ENCODE measurements around the gene TBC1D8. TPM values are rescaled to one million over a fixed set of nuclear protein-coding genes. Genes with fewer than 3 reads are reported as not detected.

Gene TBC1D8
- total RNA-seq, 1 donor from 2014 or later: 6.1 TPM

GRCh38 chr2:101140237-101140636, 10.9 kb downstream of the TBC1D8 start:
- no peak for FAIRE-seq

DNA sequence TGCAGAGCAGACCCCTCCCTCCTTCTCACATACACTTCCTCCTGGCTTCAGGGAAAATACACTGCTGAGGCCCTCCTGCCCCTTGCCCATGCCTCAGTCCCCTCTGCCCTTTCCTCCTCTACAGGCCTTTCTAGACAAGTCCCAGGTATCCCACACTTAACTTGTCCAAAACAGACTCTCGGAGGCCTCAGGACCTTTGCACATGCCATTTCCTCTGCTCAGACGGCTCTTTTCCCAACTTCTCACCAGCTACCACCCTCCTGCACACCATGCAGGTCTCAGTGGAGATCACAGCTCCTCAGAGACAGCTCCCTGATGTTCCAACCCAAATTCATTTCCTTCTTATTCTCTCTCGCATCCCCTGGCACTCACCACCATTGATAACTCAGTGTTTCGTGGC, 11.7 kb downstream of the TBC1D8 start:
- no peak for DNase-seq (ENCODE audit: low spot score in 2 of 2)
- no peak for FAIRE-seq

More at GRCh38 chr2:101140237-101140636, 10.9 kb downstream of the TBC1D8 start:
- DNase-seq (ENCODE audit: low spot score in 2 of 2): no peak

- no peak for FAIRE-seq
- no peak for DNase-seq (ENCODE audit: low spot score in 2 of 2)
Measured at GRCh38 chr2:101135412-101136296, 15.5 kb downstream of the TBC1D8 start.

GRCh38 chr2:101133492-101134100, 17.6 kb downstream of the TBC1D8 start:
- no peak for DNase-seq (ENCODE audit: low spot score in 2 of 2)
- FAIRE-seq: no peak

- FAIRE-seq: no peak
- DNase-seq (ENCODE audit: low spot score in 2 of 2): no peak
Measured at GRCh38 chr2:101132202-101132601, 19.0 kb downstream of the TBC1D8 start.

DNA sequence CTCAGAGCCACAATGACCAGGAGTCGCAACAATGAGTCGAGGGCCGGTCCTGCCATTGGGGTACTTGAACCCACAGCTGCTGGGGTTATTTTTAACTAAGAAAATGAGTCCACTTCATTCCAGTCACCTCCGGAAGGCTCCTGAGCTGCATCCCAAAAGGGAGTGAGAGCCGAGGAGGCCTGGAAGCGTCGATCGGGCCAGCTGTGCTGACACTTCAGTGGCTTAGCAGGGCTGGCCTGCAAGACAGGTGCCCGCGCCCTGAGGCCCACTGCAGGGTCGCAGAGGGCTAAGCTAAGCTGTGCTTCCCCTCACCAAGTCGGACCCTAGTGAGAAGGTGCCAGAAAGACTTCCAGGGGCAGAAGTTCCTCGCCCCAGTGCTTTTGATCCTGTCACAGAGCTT, 21.1 kb downstream of the TBC1D8 start:
- DNase-seq (ENCODE audit: low spot score in 2 of 2) (no peak), FAIRE-seq (no peak)

DNA sequence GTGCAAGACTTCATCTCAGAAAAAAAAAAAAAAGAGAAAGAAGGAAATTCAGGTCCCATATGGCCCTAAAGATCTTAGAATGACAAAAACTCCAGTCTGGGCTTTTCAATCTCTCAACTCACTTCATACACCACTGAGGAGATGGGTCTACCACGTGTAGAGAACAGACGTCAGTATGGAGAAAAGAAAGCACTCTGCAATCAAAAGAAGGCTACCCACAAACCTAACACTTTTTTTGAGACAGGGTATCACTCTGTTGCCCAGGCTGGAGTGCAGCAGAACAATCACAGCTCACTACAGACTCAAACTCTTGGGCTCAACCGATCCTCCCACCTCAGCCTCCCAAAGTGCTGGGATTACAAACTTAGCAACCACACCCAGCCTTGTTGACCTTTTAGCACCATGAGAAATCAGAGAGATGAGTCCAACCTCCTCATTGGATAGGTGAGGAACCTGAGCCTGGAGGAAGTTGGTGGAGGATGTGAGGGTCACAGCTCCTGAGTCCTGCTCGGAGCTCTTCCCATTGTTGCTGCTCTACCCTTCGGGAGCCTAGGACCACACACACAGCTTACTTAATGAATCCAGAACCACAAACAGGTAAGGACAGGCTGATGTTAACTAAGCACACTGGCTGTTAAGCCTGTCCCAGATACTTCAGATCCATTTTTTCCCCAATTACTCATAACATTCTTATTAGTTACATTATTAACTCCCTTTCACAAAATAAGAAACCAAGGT, 23.7 kb downstream of the TBC1D8 start:
- FAIRE-seq: no peak

DNA sequence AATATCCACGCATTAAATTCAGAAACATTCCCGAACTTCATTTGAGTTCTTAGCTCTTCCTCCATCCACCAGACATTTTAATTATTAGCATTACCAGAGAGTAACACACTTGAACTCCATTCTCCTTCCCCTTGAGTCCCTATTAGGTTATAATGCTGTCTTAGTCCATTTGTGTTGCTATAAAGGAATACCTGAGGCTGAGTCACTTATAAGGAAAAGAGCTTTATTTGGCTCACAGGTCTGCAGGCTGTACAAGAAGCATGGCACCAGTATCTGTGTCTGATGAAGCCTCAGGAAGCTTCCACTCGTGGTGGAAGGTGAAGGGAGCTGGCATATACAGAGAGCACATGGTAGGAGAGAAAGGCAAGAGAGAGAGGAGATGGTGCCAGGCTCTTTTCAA, 25.4 kb downstream of the TBC1D8 start:
- DNase-seq (ENCODE audit: low spot score in 2 of 2) (no peak), FAIRE-seq (no peak)

More for the DNA sequence above, 23.7 kb downstream of the TBC1D8 start:
- DNase-seq (ENCODE audit: low spot score in 2 of 2): no peak

DNA sequence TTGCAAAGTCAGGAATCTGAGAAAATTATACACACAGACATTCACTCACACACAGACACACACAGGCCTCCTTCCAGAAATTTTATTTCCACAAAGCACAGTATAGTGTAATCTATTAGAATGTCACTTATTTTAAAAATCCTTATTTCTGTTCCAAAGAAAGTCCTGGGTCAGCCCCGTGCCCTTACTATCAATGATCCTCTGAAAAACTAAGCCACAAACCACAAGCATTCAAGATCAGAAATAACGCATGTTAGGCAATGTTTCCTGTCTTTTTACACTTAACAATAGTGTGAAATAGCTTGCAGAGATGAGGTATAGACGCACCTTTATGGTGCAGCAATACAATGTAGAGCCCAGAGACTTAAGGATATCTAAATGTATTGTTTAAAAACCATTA, 25.8 kb downstream of the TBC1D8 start:
- FAIRE-seq (no peak), DNase-seq (ENCODE audit: low spot score in 2 of 2) (no peak)

DNA sequence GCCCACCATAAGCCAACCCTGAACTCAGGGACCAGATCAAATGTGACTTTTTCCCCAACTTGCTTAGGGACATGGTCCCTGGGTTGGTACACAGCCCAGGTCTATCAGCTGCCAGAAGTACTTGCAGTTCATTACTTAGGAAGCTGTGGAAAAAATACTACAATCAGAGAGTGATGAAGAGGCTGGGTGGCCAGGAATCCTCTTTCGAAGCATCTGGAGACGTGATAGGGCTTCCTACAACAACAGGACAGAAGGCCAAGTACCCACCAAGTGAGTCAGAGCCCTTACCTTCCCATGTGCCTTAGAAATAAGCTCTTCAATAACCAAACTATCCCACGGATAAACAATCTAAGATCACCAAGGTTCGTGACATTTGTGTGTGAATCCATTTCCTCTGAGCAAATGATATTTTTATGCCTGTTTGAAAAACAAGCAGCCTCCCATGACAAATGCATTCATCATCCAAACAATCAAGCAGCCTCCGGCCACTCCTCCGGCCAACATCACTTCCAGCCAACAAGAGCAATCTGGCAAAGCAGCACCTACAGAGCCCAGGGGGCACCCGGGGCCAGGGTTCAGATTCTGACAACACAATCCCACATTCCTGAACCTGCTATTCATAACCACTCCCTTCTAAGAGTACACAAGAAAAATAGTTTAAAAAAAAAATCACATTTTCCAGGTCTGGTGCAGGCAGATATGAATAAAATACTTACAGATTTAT, 26.4 kb downstream of the TBC1D8 start:
- peak in 1 of 2 donors; percentile 51 for DNase-seq (ENCODE audit: low spot score in 2 of 2)
- FAIRE-seq: no peak

GRCh38 chr2:101123795-101124471, 27.2 kb downstream of the TBC1D8 start:
- DNase-seq (ENCODE audit: low spot score in 2 of 2) (no peak), FAIRE-seq (no peak)

GRCh38 chr2:101121174-101121573, 30.0 kb downstream of the TBC1D8 start:
- DNase-seq (ENCODE audit: low spot score in 2 of 2) (no peak), FAIRE-seq (no peak)

- DNase-seq (ENCODE audit: low spot score in 2 of 2): no peak
- no peak for FAIRE-seq
Measured at GRCh38 chr2:101120124-101120996, 30.8 kb downstream of the TBC1D8 start.

- DNase-seq (ENCODE audit: low spot score in 2 of 2) (no peak), FAIRE-seq (no peak)
Measured at GRCh38 chr2:101119431-101119830, 31.8 kb downstream of the TBC1D8 start.

- FAIRE-seq: no peak
- no peak for DNase-seq (ENCODE audit: low spot score in 2 of 2)
Measured at GRCh38 chr2:101116841-101117552, 34.2 kb downstream of the TBC1D8 start.

GRCh38 chr2:101116348-101116747, 34.8 kb downstream of the TBC1D8 start:
- DNase-seq (ENCODE audit: low spot score in 2 of 2) (no peak), FAIRE-seq (no peak)

DNA sequence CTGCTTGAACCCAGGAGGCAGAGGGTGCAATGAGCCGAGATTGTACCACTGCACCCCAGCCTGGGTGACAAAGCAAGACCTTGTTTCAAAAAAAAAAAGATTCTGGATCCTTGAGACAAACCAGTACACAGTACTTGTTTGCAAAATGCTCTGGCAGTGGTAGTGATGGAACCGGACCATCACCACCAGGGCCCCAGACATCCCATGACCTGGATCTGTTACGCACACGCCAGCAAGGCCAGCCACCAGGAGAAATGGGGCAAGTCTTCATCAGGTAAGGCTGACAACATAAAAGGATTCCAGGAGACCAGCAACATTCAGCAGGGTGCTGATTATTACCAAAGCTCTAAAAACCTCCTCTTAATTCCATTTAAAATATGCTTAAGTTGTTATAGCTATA, 35.5 kb downstream of the TBC1D8 start:
- FAIRE-seq: no peak

DNA sequence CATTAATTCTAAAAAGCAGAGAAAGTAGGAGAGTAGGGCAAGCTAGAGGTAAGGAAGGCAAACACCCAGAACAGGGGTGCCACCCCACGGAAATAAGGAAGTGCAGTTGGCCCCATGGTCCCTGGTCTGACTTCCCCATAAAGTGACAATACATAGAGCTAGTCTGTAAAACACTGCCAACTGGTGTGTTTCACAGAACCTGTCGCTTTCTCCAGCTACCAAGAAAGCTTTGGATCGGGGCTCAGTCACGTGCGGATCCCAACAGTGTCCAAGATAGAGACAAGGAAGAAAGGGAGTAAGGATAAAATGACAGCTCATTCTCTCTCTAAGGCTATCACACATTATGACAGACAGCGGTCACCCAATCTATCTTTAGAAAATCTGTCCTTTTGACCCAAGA, 36.4 kb downstream of the TBC1D8 start:
- FAIRE-seq: no peak
- no peak for DNase-seq (ENCODE audit: low spot score in 2 of 2)

More for the DNA sequence above, 35.5 kb downstream of the TBC1D8 start:
- no peak for DNase-seq (ENCODE audit: low spot score in 2 of 2)
